Motor neuron (in vitro differentiated cells): ENCODE results near the gene CDC40. TPM values are rescaled to one million over a fixed set of nuclear protein-coding genes. Genes with fewer than 3 reads are reported as not detected.

Experiments
- ATAC-seq, 8 experiments: fragments of 200-7000 bp; cut with Tn5 transposase; replicated peaks in 6 of 8; 2 replicates each; pipeline ENCODE4 v1.8.0; 2021; ENCODE audit warnings: mild to moderate bottlenecking in 8 of 8, moderate library complexity in 8 of 8
- H3K27ac ChIP-seq, 2 donors: fragments of 250-450 bp; sonication (Bioruptor Pico); 2 replicates each; pipeline ENCODE4 v1.9.0; 2021; ENCODE audit warnings: antibody characterized with exemption in 2 of 2, mild to moderate bottlenecking in 2 of 2, moderate library complexity in 1 of 2
- H3K4me1 ChIP-seq, 2 donors: fragments of 250-450 bp; sonication (Bioruptor Pico); replicated peaks in 1 of 2; 2 replicates each; pipeline ENCODE4 v1.6.1; 2021; ENCODE audit warnings: antibody characterized with exemption in 2 of 2, mild to moderate bottlenecking in 2 of 2, moderate library complexity in 1 of 2
- H3K4me3 ChIP-seq, 5 donors: fragments of 250-450 bp; sonication (Bioruptor Pico); 2 replicates each; pipeline ENCODE4 v1.9.0; 2021; ENCODE audit warnings: antibody characterized with exemption in 5 of 5, mild to moderate bottlenecking in 5 of 5, moderate library complexity in 4 of 5
- WGBS, 10 experiments: fragments of 450-650 bp; shearing (Covaris generic); methylation state at CpG; one replicate each; pipeline ENCODE4 v1.0.0; 2022; 5-methylcytosine and 5-hydroxymethylcytosine counted together
- in situ Hi-C, 9 experiments: fragments of 400-800 bp; cut with MboI; loops; one replicate each; pipeline ENCODE4 v1.15.0; 2021; ENCODE audit warnings: low sequenced_read_pairs in 9 of 9, low pct_unique_long_range_greater_than_20kb in 2 of 9; ENCODE audit not compliant: unreplicated experiment in 9 of 9
- total RNA-seq, 8 experiments: library from RNA; unstranded; fragments of 300-600 nt; gene quantifications; 2 replicates each; pipeline versions ENCODE4 v1.2.3 to v1.2.4, GENCODE V29; 2022

The CDC40 gene
- total RNA-seq, 8 experiments from 2014 or later: 15.7 to 23.2 (median 19.5) TPM

- H3K27ac ChIP-seq: no peak overlapping the region
- 26 to 77% (median 52%) methylated on average over 2 to 6 of the region's 6 CpGs; no CpG with 5 or more reads in 1 of the 10 experiments for WGBS, 10 experiments
These were observed 1.2 kb downstream of the CDC40 start for GRCh38 chr6:110181131-110182030.

GRCh38 chr6:110183292-110183885 is 3.2 kb downstream of the CDC40 start:
- Histone ChIP-seq H3K27ac (no peak overlapping the region), H3K4me1 (peaks cover 17 to 19% of the 10 kb centered on the region in 2 donors), H3K4me3 (no peak overlapping the region)
- no peak for ATAC-seq
- WGBS, 10 experiments: 50 to 91% (median 86%) methylated on average over 2 to 5 of the region's 5 CpGs
- in situ Hi-C loops: no loop called here

More at GRCh38 chr6:110181131-110182030, 1.2 kb downstream of the CDC40 start:
- H3K4me3 ChIP-seq: peak overlapping the region; percentile 80 to 98 (median 84)
- in situ Hi-C loops: no loop called here
- peaks cover 19 to 23% of the 10 kb centered on the region in 2 donors for H3K4me1 ChIP-seq
- no peak for ATAC-seq

GRCh38 chr6:110185879-110186278 is 5.7 kb downstream of the CDC40 start:
- Histone ChIP-seq H3K4me1 (peaks cover 17 to 19% of the 10 kb centered on the region in 2 donors), H3K4me3 (no peak overlapping the region), H3K27ac (no peak overlapping the region)
- WGBS, 10 experiments: 70 to 100% (median 91%) methylated on average over 1 to 3 of the region's 3 CpGs
- in situ Hi-C loops: no loop called here
- ATAC-seq: no peak

GRCh38 chr6:110188791-110189190 is 8.6 kb downstream of the CDC40 start:
- H3K27ac ChIP-seq: no peak overlapping the region
- ATAC-seq: no peak
- in situ Hi-C loops: no loop called here
- no peaks in the 10 kb centered on the region for H3K4me1 ChIP-seq
- H3K4me3 ChIP-seq: no peak overlapping the region

- Histone ChIP-seq H3K4me1 (no peaks in the 10 kb centered on the region), H3K4me3 (no peak overlapping the region), H3K27ac (no peak overlapping the region)
- 60 to 100% (median 100%) methylated on average over 1 to 3 of the region's 6 CpGs; no CpG with 5 or more reads in 5 of the 10 experiments for WGBS, 10 experiments
- in situ Hi-C loops: no loop called here
- ATAC-seq: peak in 1 of 8 experiments; percentile 40
These were observed 10.5 kb downstream of the CDC40 start for GRCh38 chr6:110190726-110191125.

- 67 to 100% (median 100%) methylated on average over 1 to 2 of the region's 2 CpGs for WGBS, 10 experiments
- Histone ChIP-seq H3K27ac (no peak overlapping the region), H3K4me3 (no peak overlapping the region), H3K4me1 (no peaks in the 10 kb centered on the region)
- ATAC-seq: no peak
- in situ Hi-C loops: no loop called here
These were observed 11.2 kb downstream of the CDC40 start for GRCh38 chr6:110191477-110191876.

- H3K4me1 ChIP-seq: peaks cover 0 to 11% of the 10 kb centered on the region in 2 donors
- ATAC-seq: no peak
- no peak overlapping the region for H3K4me3 ChIP-seq
- 79 to 100% (median 88%) methylated on average over 1 to 4 of the region's 4 CpGs; no CpG with 5 or more reads in 2 of the 10 experiments for WGBS, 10 experiments
- in situ Hi-C loops: no loop called here
- H3K27ac ChIP-seq: no peak overlapping the region
These were observed 15.4 kb downstream of the CDC40 start for GRCh38 chr6:110195639-110196038.

- WGBS, 10 experiments: 70 to 100% (median 100%) methylated on average over 1 of the region's 1 CpG
- peaks cover 0 to 21% of the 10 kb centered on the region in 2 donors for H3K4me1 ChIP-seq
- no peak overlapping the region for H3K27ac ChIP-seq
- in situ Hi-C loops: no loop called here
- no peak for ATAC-seq
- H3K4me3 ChIP-seq: no peak overlapping the region
These were observed 16.6 kb downstream of the CDC40 start for GRCh38 chr6:110196874-110197273.

GRCh38 chr6:110198561-110198960 is 18.3 kb downstream of the CDC40 start:
- in situ Hi-C loops: no loop called here
- Histone ChIP-seq H3K27ac (no peak overlapping the region), H3K4me1 (peaks cover 0 to 21% of the 10 kb centered on the region in 2 donors), H3K4me3 (no peak overlapping the region)
- no peak for ATAC-seq
- 82 to 100% (median 100%) methylated on average over 2 to 3 of the region's 3 CpGs for WGBS, 10 experiments

- ATAC-seq: peak in 3 of 8 experiments; percentile 44 to 69 (median 61)
- Histone ChIP-seq H3K4me1 (peaks cover 0 to 21% of the 10 kb centered on the region in 2 donors), H3K27ac (no peak overlapping the region), H3K4me3 (no peak overlapping the region)
- in situ Hi-C loops: no loop called here
- 42 to 100% (median 100%) methylated on average over 1 to 3 of the region's 3 CpGs for WGBS, 10 experiments
These were observed 21.1 kb downstream of the CDC40 start for GRCh38 chr6:110201151-110201884.

- H3K4me3 ChIP-seq: no peak overlapping the region
- no peaks in the 10 kb centered on the region for H3K4me1 ChIP-seq
- in situ Hi-C loops: no loop called here
- ATAC-seq: no peak
- WGBS, 10 experiments: 93 to 100% (median 100%) methylated on average over 1 to 3 of the region's 3 CpGs
- no peak overlapping the region for H3K27ac ChIP-seq
These were observed 27.4 kb downstream of the CDC40 start for GRCh38 chr6:110207652-110208051.

- no peak overlapping the region for H3K27ac ChIP-seq
- H3K4me1 ChIP-seq: no peaks in the 10 kb centered on the region
- in situ Hi-C loops: no loop called here
- no peak for ATAC-seq
- no peak overlapping the region for H3K4me3 ChIP-seq
- 67 to 100% (median 100%) methylated on average over 1 of the region's 1 CpG; no CpG with 5 or more reads in 2 of the 10 experiments for WGBS, 10 experiments
These were observed 31.5 kb downstream of the CDC40 start for GRCh38 chr6:110211753-110212152.

- Histone ChIP-seq H3K4me3 (no peak overlapping the region), H3K4me1 (no peaks in the 10 kb centered on the region), H3K27ac (no peak overlapping the region)
- in situ Hi-C loops: no loop called here
- WGBS, 10 experiments: 67 to 100% (median 78%) methylated on average over 1 of the region's 1 CpG; no CpG with 5 or more reads in 6 of the 10 experiments
- no peak for ATAC-seq
These were observed 34.1 kb downstream of the CDC40 start for GRCh38 chr6:110214338-110214737.
